OCI-LY3 (cell line): ENCODE results near the gene KIAA0513.

Experiments used
- CTCF ChIP-seq: fragments of 200-600, 300-600 bp; sonication (generic); IDR thresholded peaks from 2 replicates; pipeline ENCODE4 v1.5.1; 2014; ENCODE audit warnings: antibody characterized with exemption, low read length, low read depth
- EZH2phosphoT487 ChIP-seq: fragments of 200-600 bp; shearing (Covaris generic); IDR thresholded peaks from 2 replicates; pipeline ENCODE4 v1.6.1; 2018; ENCODE audit warnings: antibody characterized with exemption, mixed run types, low read depth

- TF ChIP-seq CTCF (0 out of 2 replicates have a peak, but pooled peaks have one; percentile 6), EZH2phosphoT487 (no peak)
Observed at GRCh38 chr16:85057212-85057889, 29.8 kb downstream of the KIAA0513 start.
